OCI-LY3 (cell line): ENCODE data around the gene TPM4.

Experiments
- EZH2phosphoT487 ChIP-seq: fragments of 200-600 bp; shearing (Covaris generic); IDR thresholded peaks from 2 replicates; pipeline ENCODE4 v1.6.1; 2018; ENCODE audit warnings: antibody characterized with exemption, mixed run types, low read depth
- TF ChIP-seq, protein P1 (sequence below): fragments of 200-600, 300-600 bp; sonication (generic); IDR thresholded peaks from 2 replicates; pipeline ENCODE4 v1.5.1; 2014; ENCODE audit warnings: antibody characterized with exemption, low read length, low read depth

DNA sequence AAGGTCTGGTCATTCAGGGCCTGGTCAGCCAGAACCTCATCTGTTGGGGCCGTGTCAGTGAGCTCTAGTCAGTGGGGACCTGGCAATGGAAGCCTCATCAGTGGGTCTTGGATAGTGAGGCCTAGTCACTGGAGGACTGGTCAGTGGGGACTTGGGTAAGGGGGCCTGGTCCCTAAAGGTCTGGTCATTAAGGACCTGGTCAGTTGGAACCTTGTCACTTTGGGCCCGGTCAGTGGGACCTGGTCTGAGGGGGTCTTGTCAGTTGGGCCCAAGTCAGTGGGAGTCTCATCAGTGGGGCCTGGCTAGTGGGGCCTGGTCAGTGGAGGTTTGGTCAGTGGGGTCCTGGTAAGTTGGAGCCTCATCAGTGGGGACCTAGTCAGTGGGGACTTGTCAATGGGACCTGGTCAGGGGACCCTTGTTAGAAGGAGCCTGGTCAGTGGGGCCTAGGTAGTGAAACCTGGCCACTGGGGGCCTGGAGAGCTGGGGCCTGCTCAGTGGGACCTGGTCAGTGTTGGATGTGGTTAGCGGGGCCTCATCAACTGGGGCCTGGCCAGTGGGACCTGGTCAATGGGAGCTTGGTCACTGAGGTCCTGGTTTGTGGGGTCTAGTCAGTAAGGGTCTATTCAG, 43.7 kb upstream of the TPM4 start:
- TF ChIP-seq, protein P1, sequence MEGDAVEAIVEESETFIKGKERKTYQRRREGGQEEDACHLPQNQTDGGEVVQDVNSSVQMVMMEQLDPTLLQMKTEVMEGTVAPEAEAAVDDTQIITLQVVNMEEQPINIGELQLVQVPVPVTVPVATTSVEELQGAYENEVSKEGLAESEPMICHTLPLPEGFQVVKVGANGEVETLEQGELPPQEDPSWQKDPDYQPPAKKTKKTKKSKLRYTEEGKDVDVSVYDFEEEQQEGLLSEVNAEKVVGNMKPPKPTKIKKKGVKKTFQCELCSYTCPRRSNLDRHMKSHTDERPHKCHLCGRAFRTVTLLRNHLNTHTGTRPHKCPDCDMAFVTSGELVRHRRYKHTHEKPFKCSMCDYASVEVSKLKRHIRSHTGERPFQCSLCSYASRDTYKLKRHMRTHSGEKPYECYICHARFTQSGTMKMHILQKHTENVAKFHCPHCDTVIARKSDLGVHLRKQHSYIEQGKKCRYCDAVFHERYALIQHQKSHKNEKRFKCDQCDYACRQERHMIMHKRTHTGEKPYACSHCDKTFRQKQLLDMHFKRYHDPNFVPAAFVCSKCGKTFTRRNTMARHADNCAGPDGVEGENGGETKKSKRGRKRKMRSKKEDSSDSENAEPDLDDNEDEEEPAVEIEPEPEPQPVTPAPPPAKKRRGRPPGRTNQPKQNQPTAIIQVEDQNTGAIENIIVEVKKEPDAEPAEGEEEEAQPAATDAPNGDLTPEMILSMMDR: no peak
- no peak for TF ChIP-seq EZH2phosphoT487
